Tongue (tissue), 2 donors: ENCODE data around the gene DSCAM. TPM values are rescaled to one million over a fixed set of nuclear protein-coding genes. Genes with fewer than 3 reads are reported as not detected.
"Not testable (repeated sequence)": the region's sequence is repeated elsewhere in the genome, so short reads cannot be mapped to it uniquely, and the experiment has no call there.

ENCODE experiments used
- DNase-seq: peaks from one replicate; pipeline ENCODE4 v3.0.0-alpha.2; 2015
- total RNA-seq: library from RNA; depleted of rRNA; stranded (reverse); fragments of >200 nt; gene quantifications from one replicate; pipeline ENCODE4 v1.2.3, GENCODE V29; 2014

DSCAM gene
- total RNA-seq, 1 donor from 2014 or later = 0.41 TPM

GRCh38 chr21:40457741-40458140 is 389.2 kb downstream of the DSCAM start:
- no peak for DNase-seq

GRCh38 chr21:40454057-40454456 is 392.9 kb downstream of the DSCAM start:
- DNase-seq = no peak

GRCh38 chr21:40453183-40453582 is 393.8 kb downstream of the DSCAM start:
- DNase-seq = no peak

- DNase-seq = no peak
Observed at GRCh38 chr21:40452548-40452947, 394.4 kb downstream of the DSCAM start.

DNA sequence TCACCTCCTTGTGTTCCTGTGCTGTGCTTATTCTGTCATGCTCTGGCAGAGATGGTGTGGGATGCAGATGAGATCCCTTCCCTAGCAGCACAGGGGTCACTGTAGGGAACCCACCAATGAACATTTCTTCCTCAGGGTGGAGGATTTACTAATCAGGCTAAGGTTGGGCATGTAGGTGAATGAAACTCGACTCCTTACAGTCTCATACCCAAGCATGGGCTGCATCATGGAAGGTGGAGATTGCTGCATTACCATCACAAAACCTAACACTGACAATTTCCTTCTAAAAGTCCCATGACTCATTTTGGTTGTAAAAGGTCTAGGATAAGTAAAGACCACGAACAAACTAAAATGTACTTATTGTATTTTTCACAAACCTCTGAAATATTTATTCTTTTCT is 399.9 kb downstream of the DSCAM start:
- DNase-seq = no peak

DNA sequence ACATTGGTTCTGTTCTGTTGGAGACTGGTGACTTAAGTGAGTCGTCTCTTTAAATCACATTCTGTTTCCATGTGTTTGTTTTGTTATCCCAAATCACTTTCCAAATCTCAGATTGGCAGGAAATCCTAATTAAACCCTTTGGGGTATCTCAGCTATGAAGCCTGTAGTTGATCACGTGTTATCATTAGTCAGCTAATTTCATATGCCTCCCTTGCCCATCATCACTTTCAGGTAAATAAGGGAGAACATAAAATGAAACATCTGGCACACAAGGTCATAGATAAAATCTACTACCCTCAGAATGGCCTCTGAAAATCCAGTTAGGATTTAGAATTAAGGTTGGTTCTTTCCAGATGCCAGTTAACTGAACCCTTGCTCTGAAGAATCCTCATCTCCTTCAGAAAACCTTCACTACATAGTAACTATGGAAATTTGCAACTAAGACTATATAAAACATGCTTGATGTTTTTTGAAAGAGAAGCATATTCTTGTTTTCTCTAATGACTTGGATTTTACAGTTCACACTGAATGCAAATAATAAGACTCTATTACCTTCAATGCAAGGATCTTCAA is 401.5 kb downstream of the DSCAM start:
- no peak for DNase-seq

- DNase-seq = not testable (repeated sequence)
Observed at GRCh38 chr21:40439581-40439980, 407.4 kb downstream of the DSCAM start.

DNA sequence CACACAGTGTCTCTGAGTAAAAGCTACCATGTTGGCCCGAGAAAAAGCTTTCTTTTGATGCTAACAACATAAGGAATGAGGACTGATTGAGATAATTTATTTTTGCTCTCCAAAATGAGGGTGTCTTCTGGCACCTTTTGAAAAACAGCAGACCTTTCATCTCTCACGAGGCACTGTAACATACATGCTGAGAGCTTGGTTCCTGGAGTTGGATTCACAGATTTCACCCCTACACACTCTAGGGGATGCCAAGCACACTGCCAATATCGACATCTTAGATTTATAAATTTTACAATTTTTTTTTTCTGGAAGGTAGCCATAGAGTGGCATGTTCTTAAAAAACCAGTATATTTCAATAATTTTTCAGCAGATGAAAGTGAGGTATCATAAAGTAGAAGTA is 408.3 kb downstream of the DSCAM start:
- DNase-seq = no peak

DNA sequence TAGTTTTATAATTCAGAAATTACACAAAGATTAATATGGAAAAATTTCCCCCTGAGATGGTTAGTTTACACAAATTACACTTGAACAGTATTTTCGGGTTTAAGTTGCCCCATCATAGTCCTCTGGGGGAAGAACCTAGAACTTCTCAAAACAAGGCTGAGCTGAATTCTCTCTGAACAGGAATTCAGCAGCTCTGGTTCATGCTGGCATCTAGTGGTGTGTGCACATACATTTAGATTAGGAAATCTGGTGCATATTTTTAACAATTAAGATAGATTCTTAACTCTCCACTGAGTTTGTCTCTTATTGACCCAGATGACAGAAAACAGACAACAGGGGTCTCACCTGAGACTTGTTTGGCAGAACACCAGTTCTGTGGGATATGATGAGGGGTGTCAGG is 410.7 kb downstream of the DSCAM start:
- DNase-seq = peak; percentile 10

GRCh38 chr21:40433538-40433937 is 413.4 kb downstream of the DSCAM start:
- no peak for DNase-seq

DNA sequence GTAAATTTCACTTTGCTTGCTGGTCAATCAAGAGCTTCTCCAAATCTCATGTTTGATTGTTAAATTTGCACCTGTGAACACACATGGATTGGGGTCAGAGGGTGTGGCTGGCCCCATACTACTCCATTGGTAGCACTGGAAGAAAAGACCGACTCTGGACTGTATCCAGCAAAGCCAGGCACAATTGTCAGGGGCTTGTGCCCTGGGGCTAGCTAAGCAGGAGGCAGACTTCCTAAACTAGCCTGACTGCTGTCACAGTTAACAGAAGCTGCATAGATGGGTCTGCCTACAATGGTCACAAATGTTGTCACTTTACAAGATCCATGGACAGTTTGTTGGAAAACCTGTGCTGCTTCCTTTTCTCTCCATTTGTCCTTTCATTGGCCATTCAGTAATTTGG is 421.0 kb downstream of the DSCAM start:
- DNase-seq = no peak

DNA sequence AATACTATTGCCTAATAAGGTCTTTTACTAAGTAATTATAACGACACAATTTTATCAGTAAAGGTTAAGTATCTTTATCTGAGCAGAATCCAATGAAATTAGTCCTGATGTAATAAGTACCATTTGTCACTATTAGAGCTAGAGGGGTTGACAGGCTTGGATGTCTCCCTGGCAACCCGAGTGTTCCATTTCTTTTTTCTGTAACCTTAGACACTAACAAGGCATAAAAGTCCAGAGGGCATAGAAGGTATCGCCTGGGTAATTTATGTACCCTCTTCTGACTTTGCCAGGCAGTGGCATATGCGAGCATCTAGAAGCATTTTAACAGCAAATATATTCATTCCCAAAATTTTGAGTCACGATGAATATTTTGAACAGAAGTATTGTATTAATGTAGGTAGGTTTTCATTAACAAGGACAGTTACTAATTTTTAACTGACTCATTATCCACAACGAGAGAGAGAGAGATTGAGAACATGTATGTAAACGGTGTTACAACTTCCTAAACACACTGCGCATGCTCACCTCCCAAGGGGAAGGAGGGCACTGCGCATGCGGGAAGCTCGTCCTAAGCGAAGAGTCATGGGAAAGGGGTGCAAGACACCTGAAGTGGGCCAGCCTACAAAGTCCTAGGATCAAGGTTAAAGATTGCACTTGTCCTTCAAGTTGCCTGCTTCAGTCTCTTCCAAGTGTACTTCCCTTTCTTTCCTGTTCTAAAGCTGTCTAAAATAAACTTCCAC is 423.9 kb downstream of the DSCAM start:
- no peak for DNase-seq

GRCh38 chr21:40421121-40421520 is 425.8 kb downstream of the DSCAM start:
- DNase-seq = peak; percentile 5

DNA sequence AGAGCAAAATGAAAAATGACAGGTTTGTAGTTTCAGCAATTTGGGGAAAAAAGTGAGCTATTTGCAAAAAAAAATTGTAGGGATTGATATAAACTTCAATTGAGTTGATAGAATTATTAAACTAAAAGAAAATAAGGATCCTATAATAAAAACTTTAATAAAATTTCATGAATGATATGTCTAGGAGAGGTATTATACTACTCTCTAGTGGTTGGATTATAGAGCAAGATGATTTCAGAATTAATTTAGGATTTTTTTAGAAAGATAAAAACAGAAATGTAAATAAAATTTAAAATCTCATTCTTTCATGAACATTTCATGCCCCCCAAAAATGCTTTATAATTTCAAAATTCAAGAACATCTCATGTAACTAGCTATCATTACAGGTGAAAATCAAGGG is 430.4 kb downstream of the DSCAM start:
- DNase-seq = no peak

- no peak for DNase-seq
Observed at GRCh38 chr21:40408561-40408960, 438.4 kb downstream of the DSCAM start.

DNA sequence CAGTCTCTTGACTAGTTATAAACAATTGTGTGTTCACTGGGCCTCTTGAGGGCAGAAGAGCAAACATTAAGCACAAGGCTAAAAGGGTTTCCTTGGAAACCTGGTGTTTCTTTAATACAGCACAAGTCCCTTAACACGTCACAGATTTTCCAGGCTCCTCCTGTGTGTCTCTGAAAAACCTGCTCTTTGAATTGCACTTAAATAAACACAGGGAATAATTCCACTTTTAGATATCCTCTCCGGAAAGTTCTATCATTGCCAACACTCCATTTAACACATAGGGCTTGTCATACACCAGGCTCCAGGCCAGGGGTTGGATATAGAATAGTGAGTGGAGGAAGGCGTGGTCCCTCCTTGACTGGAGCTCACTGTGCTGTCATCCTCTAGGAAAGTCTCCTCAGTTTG is 442.6 kb downstream of the DSCAM start:
- DNase-seq = peak; percentile 89

GRCh38 chr21:40402884-40403582 is 443.9 kb downstream of the DSCAM start:
- DNase-seq = no peak

DNA sequence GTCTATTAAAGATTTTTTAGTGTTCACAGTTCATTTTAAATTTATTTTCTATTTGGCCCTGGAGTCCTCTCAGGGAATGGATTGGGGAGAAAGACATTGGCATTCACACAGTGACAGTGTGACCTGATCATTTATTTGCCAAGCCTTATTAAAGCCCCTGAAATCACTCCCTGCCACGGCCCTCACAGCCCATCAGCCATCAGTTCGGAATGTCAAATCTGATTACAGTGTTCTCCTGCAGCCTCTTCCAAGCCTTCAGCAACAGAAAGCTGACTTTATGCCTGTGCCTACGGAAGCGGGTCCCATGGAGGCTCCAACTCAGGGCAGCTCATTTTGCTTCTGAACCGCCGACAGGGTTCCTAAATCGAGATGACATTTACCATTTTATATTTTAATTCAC is 451.2 kb downstream of the DSCAM start:
- DNase-seq = no peak

DNA sequence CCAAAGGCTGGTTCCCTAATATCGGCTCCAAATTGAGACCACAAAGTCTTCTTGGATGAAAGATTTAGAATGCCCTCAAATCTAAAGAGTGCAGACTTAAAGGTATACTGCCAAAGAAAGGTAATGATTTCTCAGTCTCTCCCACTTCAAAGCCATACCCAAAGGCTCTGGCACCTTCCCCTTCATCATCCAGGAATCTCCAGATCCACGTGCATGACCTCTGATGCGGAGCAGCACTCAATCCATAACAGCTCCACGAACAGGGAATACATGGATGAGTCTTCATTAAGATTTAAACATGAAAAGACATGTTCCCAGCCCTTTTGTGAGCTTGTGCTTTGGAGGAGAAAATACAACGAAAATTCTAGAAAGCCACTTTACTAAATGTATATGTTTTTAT is 453.9 kb downstream of the DSCAM start:
- DNase-seq = no peak

DNA sequence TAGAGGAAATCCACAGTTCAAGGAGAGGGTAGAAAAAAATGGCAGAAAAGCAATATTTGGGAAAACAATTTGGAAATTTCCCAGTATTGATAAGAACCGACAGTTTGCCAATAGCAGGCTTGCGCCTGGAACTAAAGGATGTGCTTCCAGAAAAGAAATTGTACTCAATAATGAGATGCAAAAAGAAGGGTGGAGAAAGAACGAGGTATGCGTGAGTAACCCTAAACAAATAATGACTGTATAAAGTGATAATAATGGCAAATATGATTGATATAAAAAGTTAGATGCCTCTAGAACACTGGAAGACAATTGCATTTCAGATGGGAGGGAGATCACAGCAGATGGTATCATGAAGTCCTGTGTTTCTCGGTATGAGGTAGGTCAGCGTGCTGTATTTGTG is 458.9 kb downstream of the DSCAM start:
- DNase-seq = no peak

DNA sequence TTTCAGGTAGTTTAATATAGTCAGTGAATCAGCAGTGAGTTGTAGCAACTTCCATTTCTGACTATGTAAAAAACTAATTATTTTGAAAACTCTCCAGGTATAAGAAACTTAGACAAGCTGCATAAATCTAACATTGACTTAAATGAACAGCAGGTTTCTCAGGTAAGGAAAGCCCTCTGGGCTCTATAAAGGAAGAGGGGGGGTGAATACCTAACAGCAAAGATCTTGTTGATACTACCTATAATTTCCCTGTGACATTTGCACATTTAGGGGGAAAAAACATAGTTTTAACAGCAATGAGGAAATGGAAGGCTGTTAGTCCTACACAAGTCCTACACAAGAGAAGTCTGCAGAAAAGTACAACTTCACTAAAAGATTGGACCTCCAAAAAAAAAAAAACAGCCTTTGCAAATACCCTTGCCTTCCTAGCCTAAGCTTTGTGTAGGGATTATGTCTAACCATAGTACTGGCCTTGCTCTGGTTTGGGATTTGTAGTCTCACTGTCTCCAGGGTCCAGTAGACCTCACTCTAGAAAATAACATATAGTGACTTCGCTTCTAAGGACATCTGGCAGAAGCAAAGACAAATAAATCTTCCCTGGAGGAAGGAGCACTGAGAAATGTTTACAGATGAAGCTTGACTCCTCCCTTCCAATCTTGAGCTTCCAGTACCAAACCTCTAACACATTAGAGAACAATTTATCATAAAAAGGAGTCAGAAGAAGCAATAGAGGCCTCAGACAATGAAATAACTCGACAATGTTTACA is 459.8 kb downstream of the DSCAM start:
- DNase-seq = no peak

DNA sequence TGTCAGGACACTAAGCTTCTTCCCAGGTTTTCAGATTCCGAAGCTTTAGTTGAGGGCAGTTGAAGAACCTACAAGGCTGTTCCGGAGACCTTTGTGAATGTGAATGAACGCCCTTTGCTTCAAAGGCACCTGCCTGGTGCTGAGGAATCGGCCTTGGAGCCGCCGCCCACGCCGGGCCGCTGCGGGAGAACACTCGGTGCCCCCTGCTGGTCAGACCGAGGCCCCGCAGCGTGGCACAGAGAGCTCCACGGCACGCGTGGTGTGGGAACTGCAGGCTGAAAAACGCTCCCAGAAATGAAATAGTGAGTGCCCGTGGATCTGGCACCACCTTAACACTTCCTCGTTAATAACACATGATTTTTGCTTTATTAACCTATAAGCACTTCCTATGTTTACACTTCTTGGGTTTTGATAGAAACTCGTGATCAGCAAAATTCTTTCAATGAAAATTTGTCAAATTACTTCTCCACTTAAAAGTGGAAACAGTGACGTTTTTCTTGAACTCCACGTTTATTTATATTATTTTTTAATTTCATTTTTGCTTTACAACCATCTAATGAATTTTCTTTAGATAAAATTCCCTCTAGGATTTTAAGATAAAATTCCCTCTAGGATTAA is 460.6 kb downstream of the DSCAM start:
- peak; percentile 62 for DNase-seq
